ENCODE results near the gene ANKFN1.

The ANKFN1 gene

DNA sequence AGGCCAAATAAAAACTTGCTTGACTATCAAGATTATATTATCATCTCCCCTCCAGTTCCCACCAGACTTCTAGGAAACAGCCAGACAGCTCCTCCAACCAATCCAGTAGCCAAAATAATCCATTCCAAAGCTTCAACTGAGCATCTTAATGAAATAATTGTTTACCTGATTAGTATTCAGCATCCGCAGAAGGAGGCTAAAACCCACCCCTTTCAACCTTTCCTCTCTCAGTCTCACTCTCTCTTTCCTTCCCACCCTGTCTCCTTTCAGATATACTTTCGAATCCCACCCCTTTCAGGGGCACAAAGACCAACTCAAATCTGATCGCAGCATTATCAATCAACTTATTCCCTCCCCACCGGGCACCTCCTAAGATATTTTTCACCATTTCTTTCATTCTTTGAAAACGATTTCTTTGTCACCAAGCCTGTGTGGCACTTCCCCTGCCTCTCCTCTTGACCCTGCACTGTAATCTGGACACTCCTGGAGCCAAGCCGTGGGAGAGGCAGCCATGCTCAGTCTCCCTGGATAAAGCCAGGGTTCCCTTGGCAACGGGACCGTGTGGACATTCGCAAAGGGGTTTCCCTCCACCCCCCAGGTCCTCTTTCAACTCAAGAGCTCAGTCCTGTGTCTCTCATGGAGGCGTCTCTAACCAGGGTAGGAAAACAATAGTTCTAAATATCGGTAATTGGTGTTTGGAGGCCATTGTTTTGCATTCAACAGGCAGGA lies at the start of gene ANKFN1:
Gene ANKFN1, plus strand, starts transcription at position 602 of the 729 bp plus-strand sequence. CDS start 59,193 bp downstream, outside the sequence.
- Mint-ChIP-seq H3K36me3 (no peaks in the 10 kb centered on the region), H3K27ac (no peak within 1 kb of the TSS), H3K27me3 (no peaks in the 10 kb centered on the region), H3K4me3 (no peak within 1 kb of the TSS), H3K9me3 (ENCODE audit: low read depth) (no peaks in the 10 kb centered on the region), H3K4me1 (ENCODE audit: low read depth) (no peaks in the 10 kb centered on the region)

DNA sequence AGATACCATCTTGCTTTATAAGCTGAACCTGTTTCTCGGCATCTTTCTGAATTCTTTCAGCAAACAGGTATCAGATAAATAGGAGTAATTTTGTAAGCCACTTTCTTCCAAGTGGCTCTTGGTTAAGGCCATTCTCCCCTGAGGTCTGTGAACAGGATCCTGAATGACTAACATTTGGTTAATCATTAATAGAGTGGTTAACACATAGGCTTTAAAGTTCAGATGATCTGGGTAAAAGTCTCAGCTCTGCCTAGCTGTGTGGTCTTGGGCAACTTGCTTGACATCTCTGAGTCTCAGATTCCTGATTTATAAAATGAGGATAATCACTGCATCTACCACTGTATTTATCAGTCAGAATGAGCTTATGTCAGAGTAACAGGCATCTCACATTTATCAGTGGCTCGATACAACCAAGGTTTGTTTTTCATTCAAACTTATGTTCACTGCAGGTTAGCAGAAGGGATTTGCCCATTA lies 44.4 kb upstream of the ANKFN1 start:
- Mint-ChIP-seq H3K36me3 (no peaks in the 10 kb centered on the region), H3K9me3 (ENCODE audit: low read depth) (no peaks in the 10 kb centered on the region), H3K4me1 (ENCODE audit: low read depth) (no peaks in the 10 kb centered on the region), H3K27me3 (peaks cover 1% of the 10 kb centered on the region), H3K27ac (no peak overlapping the region), H3K4me3 (no peak overlapping the region)

- no peaks in the 10 kb centered on the region for H3K9me3 Mint-ChIP-seq (ENCODE audit: low read depth)
- peaks cover under 1% of the 10 kb centered on the region for H3K27me3 Mint-ChIP-seq
- H3K36me3 Mint-ChIP-seq = no peaks in the 10 kb centered on the region
- H3K4me3 Mint-ChIP-seq = no peak overlapping the region
- no peaks in the 10 kb centered on the region for H3K4me1 Mint-ChIP-seq (ENCODE audit: low read depth)
- no peak overlapping the region for H3K27ac Mint-ChIP-seq
These were observed 43.4 kb upstream of the ANKFN1 start for GRCh38 chr17:56109836-56110235.

DNA sequence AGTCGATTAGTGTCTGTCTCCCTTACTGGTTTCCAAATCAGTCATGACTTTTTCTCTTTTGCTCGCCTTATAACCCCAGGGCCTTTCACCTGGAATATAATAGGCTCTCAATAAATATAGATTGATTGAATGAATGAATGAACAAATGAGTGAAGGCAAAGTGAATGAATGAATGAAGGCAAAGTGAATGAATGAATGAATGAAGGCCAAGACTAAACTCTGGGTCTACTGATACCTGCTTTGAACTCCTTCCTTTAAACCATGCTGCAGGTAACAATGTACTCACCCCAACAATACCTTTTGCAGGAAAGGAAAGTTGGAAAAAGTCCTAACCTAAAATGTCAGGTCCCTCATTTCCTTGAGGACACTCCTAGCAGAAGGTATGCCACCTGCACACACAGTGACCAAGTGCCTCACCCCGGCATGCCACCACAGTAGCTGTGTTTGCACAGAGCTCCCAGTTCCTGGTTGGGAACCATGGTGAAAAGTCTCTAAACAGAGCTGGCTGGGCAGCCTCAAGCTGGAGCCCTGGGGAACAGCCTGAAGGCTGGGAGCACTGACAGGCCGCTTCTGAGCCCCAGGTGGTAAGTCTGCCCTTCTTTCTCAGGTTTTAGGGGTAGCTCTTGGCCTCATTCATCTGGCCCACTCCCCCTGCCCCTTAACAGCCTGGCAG lies 42.7 kb upstream of the ANKFN1 start:
- Mint-ChIP-seq H3K36me3 (no peaks in the 10 kb centered on the region), H3K27me3 (no peaks in the 10 kb centered on the region), H3K9me3 (ENCODE audit: low read depth) (no peaks in the 10 kb centered on the region), H3K4me1 (ENCODE audit: low read depth) (no peaks in the 10 kb centered on the region), H3K4me3 (no peak overlapping the region), H3K27ac (no peak overlapping the region)

DNA sequence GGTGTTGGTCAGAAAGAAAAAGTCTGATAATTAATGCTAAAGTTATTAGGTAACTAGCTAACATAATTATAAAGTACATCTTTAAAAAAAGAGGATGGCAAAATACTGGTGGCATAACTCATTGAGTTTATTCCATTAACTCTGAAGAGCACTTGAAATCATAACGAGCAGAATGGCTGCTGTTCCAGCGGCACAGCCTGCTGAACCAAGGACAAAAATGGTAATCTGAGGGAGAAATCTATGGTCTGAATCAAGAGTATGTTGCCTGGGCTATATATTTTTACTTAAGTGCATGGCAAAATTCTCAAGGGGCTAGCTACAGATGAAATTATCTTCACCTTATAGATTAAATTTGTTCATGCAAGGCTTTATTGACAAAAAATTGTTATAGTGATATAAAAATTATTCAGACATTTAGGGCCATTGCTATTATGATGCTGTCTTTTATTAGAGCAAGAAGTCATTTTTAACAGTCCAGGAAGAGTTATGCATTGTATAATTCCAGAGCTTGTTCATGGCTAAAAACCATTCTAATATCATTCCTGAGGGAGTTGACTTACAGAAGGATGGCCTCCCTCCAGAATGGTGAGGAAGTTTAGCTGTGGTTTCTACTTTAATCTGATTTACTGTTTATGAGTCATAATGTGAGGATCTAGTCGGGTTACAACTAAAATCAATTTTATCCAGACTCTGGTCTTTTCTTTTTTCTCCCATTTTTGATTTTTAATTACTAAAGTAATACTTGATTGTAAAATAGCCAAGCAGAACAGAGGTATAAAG lies 41.4 kb upstream of the ANKFN1 start:
- Mint-ChIP-seq H3K9me3 (ENCODE audit: low read depth) (no peaks in the 10 kb centered on the region), H3K36me3 (no peaks in the 10 kb centered on the region), H3K27ac (no peak overlapping the region), H3K27me3 (no peaks in the 10 kb centered on the region), H3K4me3 (no peak overlapping the region), H3K4me1 (ENCODE audit: low read depth) (no peaks in the 10 kb centered on the region)

- no peaks in the 10 kb centered on the region for H3K36me3 Mint-ChIP-seq
- H3K27me3 Mint-ChIP-seq = no peaks in the 10 kb centered on the region
- no peaks in the 10 kb centered on the region for H3K4me1 Mint-ChIP-seq (ENCODE audit: low read depth)
- H3K27ac Mint-ChIP-seq = no peak overlapping the region
- H3K9me3 Mint-ChIP-seq (ENCODE audit: low read depth) = no peaks in the 10 kb centered on the region
- H3K4me3 Mint-ChIP-seq = no peak overlapping the region
These were observed 39.8 kb upstream of the ANKFN1 start for GRCh38 chr17:56113486-56113885.

- Mint-ChIP-seq H3K36me3 (no peaks in the 10 kb centered on the region), H3K4me3 (no peak overlapping the region), H3K27me3 (no peaks in the 10 kb centered on the region), H3K4me1 (ENCODE audit: low read depth) (no peaks in the 10 kb centered on the region), H3K9me3 (ENCODE audit: low read depth) (no peaks in the 10 kb centered on the region), H3K27ac (no peak overlapping the region)
These were observed 38.8 kb upstream of the ANKFN1 start for GRCh38 chr17:56114469-56114868.

DNA sequence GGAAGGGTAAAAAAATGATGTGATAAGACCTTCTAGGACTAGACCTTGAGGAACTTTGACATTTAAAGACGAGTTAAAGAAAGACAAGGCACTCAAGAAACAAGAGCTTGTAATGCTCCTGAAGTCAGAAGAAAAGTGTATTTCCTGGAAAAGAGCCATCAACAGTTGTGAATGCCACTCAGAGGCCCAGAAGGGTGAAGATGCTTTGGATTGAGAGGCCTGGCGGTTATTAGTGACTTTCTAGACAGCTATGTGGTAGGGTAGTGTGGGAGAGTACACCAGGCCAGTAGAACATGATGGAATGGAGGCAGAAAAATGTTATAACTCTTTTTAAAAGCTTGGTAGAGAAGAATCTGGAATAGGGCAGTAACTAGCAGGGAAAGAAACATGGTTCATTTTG lies 34.1 kb upstream of the ANKFN1 start:
- Mint-ChIP-seq H3K4me3 (no peak overlapping the region), H3K36me3 (no peaks in the 10 kb centered on the region), H3K9me3 (ENCODE audit: low read depth) (no peaks in the 10 kb centered on the region), H3K27me3 (no peaks in the 10 kb centered on the region), H3K4me1 (ENCODE audit: low read depth) (no peaks in the 10 kb centered on the region), H3K27ac (no peak overlapping the region)

- Mint-ChIP-seq H3K27ac (no peak overlapping the region), H3K27me3 (no peaks in the 10 kb centered on the region), H3K36me3 (no peaks in the 10 kb centered on the region), H3K4me1 (ENCODE audit: low read depth) (no peaks in the 10 kb centered on the region), H3K4me3 (no peak overlapping the region), H3K9me3 (ENCODE audit: low read depth) (no peaks in the 10 kb centered on the region)
These were observed 33.3 kb upstream of the ANKFN1 start for GRCh38 chr17:56119936-56120335.

DNA sequence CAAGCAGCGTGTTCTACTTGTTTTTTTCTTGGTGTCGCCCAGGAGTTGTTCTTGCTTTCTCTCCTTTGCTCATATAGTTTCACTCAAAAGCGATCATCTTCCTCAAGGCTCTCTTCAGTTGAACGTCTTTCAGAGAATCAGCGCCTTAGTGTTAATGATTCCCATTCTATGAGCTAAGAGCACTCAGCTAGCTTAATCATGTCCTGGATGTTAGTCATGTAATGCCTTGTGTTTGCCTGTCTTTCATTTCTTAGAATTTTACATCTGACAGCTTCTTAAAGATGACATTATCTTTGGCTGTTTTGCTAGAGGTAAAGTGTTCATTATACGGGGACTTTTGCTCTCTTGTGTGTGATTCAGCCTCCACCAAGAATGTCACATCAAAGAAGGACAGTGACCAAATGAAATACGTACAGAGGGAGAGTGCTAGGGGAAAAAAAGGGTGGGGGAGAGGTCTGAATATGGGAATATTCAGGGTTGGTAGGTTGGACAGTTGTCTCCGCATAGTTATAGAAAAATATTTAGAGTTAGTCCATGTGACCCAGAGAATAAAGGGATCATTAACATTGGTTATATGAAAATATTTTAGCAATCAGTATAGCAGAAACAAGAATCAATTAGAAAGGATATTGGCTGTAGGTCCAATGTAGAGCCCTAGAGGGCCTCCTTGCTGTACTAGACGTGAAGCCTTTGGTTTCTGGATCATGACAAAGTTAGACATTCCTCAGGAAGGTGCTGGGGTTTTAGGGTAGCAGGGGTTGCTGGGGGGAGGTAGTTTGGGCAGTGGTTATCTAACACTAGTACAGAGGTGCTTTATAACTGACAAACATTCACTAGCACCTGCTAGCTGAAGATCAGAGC lies 31.9 kb upstream of the ANKFN1 start:
- Mint-ChIP-seq H3K9me3 (ENCODE audit: low read depth) (no peaks in the 10 kb centered on the region), H3K4me3 (no peak overlapping the region), H3K4me1 (ENCODE audit: low read depth) (no peaks in the 10 kb centered on the region), H3K27ac (no peak overlapping the region), H3K36me3 (no peaks in the 10 kb centered on the region), H3K27me3 (peaks cover 1% of the 10 kb centered on the region)

DNA sequence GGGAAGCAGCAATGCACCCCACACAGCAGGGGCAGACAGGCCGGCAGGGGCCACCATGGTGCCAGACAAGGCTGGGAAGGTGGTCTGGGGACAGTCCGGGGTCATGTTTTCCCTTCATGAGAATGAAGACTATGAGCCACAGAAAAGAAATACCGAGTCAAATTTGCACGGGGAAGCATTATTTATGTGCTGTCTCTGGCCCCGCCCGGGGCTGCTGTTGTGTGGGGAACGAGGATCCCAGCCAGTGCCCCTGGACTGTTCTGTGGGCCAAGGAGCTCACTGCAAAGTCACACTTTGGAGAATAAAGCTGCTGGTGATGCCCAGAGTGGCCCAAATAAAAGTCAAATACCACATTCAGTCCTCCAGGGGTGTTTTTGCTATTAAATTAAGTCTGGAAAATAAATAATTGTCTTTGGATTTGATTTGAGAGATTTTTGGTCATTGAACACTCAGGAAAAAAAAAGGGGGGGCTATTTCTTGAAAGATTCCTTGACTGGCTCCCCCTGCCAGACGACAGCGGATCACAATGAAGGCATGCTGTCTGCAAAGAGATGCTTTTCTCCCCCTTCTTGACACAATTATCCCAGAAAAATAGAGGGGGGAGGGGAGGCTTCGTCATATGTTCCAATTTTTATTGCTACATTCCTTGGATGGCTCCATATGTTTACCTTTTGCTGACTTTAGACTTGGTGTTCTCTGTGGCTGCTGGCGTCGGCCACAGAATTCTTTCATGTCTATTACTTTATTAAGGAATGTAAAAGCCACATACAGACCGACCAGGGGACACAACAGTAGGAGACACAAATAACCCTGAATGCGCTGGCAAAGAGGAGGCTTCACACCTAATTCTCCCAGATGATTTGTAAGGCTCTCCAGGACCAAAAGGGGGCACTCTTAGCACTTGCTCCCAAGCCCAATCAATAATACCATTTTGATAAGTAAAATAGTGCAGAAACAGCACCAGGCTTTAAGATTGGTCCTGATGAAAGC lies 27.1 kb upstream of the ANKFN1 start:
- H3K27me3 Mint-ChIP-seq = peaks cover 1% of the 10 kb centered on the region
- H3K27ac Mint-ChIP-seq = no peak overlapping the region
- no peaks in the 10 kb centered on the region for H3K36me3 Mint-ChIP-seq
- H3K4me3 Mint-ChIP-seq = no peak overlapping the region
- H3K9me3 Mint-ChIP-seq (ENCODE audit: low read depth) = no peaks in the 10 kb centered on the region
- H3K4me1 Mint-ChIP-seq (ENCODE audit: low read depth) = no peaks in the 10 kb centered on the region

- peaks cover 1% of the 10 kb centered on the region for H3K27me3 Mint-ChIP-seq
- H3K4me1 Mint-ChIP-seq (ENCODE audit: low read depth) = no peaks in the 10 kb centered on the region
- H3K4me3 Mint-ChIP-seq = no peak overlapping the region
- no peaks in the 10 kb centered on the region for H3K9me3 Mint-ChIP-seq (ENCODE audit: low read depth)
- H3K36me3 Mint-ChIP-seq = no peaks in the 10 kb centered on the region
- no peak overlapping the region for H3K27ac Mint-ChIP-seq
These were observed 23.2 kb upstream of the ANKFN1 start for GRCh38 chr17:56130026-56130425.

DNA sequence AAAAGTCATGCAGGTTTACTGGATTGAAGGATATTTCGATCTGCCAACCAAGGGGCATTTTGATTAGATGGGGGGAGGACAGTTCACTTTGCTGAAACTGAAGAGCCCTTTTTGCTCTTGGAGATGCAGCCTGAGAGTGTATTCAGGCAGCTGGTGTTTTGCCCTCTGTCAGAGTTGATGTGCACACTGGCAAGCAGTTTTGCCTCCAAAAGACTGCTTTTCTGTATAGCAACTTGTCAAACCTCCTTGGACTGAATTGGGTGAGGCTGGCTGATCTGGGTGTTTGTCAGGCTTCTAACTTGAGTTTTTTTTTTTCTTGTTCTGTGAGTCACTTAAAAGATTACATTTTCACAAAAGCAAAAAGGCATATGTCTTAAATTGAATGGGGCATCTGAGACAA lies 22.6 kb upstream of the ANKFN1 start:
- H3K4me3 Mint-ChIP-seq = no peak overlapping the region
- H3K27me3 Mint-ChIP-seq = no peaks in the 10 kb centered on the region
- H3K27ac Mint-ChIP-seq = no peak overlapping the region
- no peaks in the 10 kb centered on the region for H3K4me1 Mint-ChIP-seq (ENCODE audit: low read depth)
- H3K36me3 Mint-ChIP-seq = no peaks in the 10 kb centered on the region
- H3K9me3 Mint-ChIP-seq (ENCODE audit: low read depth) = no peaks in the 10 kb centered on the region

All from activated naive CD8-positive, alpha-beta T cell (primary cell).